ENCODE results near the gene SMARCC1.

- TF ChIP-seq CTCF (conservative IDR thresholded peaks at IDR 0.05; ENCODE audit: low read length) (no peak), EZH2phosphoT487 (IDR thresholded peaks at IDR 0.05; ENCODE audit: borderline replicate concordance) (no peak)
Measured at GRCh38 chr3:47581835-47582234, 199.9 kb downstream of the SMARCC1 start.

Data from Loucy (cell line).